ENCODE measurements around the gene PCDHGA1. TPM values are rescaled to one million over a fixed set of nuclear protein-coding genes. Genes with fewer than 3 reads are reported as not detected.

PCDHGA1 gene
- total RNA-seq, 5 donors from 2014 or later (not counting 1 experiment from before 2014, with no cell fraction given), result 0.16 to 0.38 (median 0.31) TPM; not detected in 1

- Histone ChIP-seq H3K27me3 (replicated peaks in 1 of 2; ENCODE audit: control insufficient read depth in 2 of 2, extremely low read depth in 1 of 2, insufficient read depth in 2 of 2, low read length in 1 of 2) (no peaks in the 10 kb centered on the region), H3K4me3 (ENCODE audit: control insufficient read depth in 1 of 2, extremely low read depth in 1 of 2, low read length in 1 of 2) (no peak overlapping the region), H3K9me3 (no peaks in the 10 kb centered on the region), H3K36me3 (ENCODE audit: control insufficient read depth in 2 of 2, extremely low read depth in 1 of 2, insufficient read depth in 1 of 2, low read length in 1 of 2) (peaks cover 2 to 46% of the 10 kb centered on the region in 2 donors), H3K27ac (ENCODE audit: low read length) (no peak overlapping the region), H3K4me1 (ENCODE audit: control insufficient read depth in 1 of 2, extremely low read depth in 1 of 2, insufficient read depth in 2 of 2, low read length in 2 of 2) (no peaks in the 10 kb centered on the region)
- peaks cover 52% of the 10 kb centered on the region for H3K36me3 Mint-ChIP-seq
- WGBS (ENCODE audit: insufficient coverage), result no CpG with 5 or more reads among the region's 2 CpGs
- peaks cover 19 to 26% (median 20%) of the 10 kb centered on the region in 3 donors for H3K4me1 Mint-ChIP-seq
- no peaks in the 10 kb centered on the region for H3K27me3 Mint-ChIP-seq
- DNase-seq (no peak), ATAC-seq (replicated peaks in 1 of 4) (no peak)
- H3K27ac Mint-ChIP-seq, result no peak overlapping the region
- POLR2A ChIA-PET, result no interaction called here
- peaks cover 0 to 12% (median 5%) of the 10 kb centered on the region in 3 donors for H3K9me3 Mint-ChIP-seq
- H3K4me3 Mint-ChIP-seq, result no peak overlapping the region
- CTCF ChIA-PET, result no interaction called here
These were observed 212.7 kb downstream of the PCDHGA1 start for GRCh38 chr5:141543053-141543452.

DNA sequence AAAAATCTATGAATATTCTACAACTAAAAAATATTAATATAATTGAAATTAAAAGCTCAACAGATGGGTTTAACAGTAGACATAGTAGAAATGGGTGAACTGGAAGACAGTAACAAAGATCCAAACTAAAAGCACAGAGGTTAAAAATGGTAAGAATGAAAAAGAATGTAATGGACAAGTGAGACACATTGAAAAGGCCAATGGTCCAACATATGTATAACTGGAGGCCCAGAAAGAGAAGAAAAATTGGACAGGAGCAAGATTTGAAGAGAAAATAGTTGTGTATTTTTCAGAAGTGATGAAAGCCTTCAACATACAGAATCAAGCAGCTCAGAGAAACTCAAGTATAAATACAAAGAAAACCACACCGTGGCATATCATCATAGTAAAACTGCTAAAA is 217.2 kb downstream of the PCDHGA1 start:
- DNase-seq (no peak), ATAC-seq (replicated peaks in 1 of 4) (no peak)
- Histone ChIP-seq H3K4me1 (ENCODE audit: control insufficient read depth in 1 of 2, extremely low read depth in 1 of 2, insufficient read depth in 2 of 2, low read length in 2 of 2) (peaks cover 0 to 3% of the 10 kb centered on the region in 2 experiments), H3K27me3 (replicated peaks in 1 of 2; ENCODE audit: control insufficient read depth in 2 of 2, extremely low read depth in 1 of 2, insufficient read depth in 2 of 2, low read length in 1 of 2) (no peaks in the 10 kb centered on the region), H3K36me3 (ENCODE audit: control insufficient read depth in 2 of 2, extremely low read depth in 1 of 2, insufficient read depth in 1 of 2, low read length in 1 of 2) (peaks cover 7 to 53% of the 10 kb centered on the region in 2 donors), H3K9me3 (no peaks in the 10 kb centered on the region), H3K4me3 (ENCODE audit: control insufficient read depth in 1 of 2, extremely low read depth in 1 of 2, low read length in 1 of 2) (no peak overlapping the region), H3K27ac (ENCODE audit: low read length) (no peak overlapping the region)
- CTCF ChIA-PET, result interaction anchor here (0.6 to 1.2 kb wide), 8 partner anchors 10 to 219 kb away, joined by 3 to 5 read pairs (median 4); partner anchors contain the start of gene PCDHGA12 (in 1 of the 2)
- no CpG with 5 or more reads among the region's 1 CpG for WGBS (ENCODE audit: insufficient coverage)
- no peak overlapping the region for H3K4me3 Mint-ChIP-seq
- peaks cover 0 to 15% (median 5%) of the 10 kb centered on the region in 3 donors for H3K9me3 Mint-ChIP-seq
- POLR2A ChIA-PET, result no interaction called here
- H3K27me3 Mint-ChIP-seq, result no peaks in the 10 kb centered on the region
- peaks cover 66% of the 10 kb centered on the region for H3K36me3 Mint-ChIP-seq
- peaks cover 34 to 48% (median 42%) of the 10 kb centered on the region in 3 donors for H3K4me1 Mint-ChIP-seq
- peak overlapping the region in 1 of 2 donors; percentile 2 for H3K27ac Mint-ChIP-seq

DNA sequence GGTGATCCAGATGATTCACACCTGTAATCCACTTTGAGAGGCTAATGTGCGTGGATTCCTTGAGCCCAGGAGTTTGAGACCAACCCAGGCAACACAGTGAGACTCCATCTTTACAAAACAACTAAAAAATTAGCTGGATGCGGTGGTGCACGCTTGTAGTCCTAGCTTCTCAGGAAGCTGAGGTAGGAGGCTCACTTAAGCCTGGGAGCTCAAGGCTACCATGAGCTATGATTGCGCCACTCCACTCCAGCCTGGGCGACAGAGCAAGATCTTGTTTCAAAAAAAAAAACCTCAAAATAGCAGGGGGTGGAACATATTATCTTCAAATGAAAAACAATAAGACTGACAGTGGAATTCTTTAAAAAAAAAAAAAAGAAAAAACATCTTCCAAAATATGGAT is 217.6 kb downstream of the PCDHGA1 start:
- Histone ChIP-seq H3K27ac (ENCODE audit: low read length) (no peak overlapping the region), H3K4me1 (ENCODE audit: control insufficient read depth in 1 of 2, extremely low read depth in 1 of 2, insufficient read depth in 2 of 2, low read length in 2 of 2) (peaks cover 0 to 3% of the 10 kb centered on the region in 2 experiments), H3K27me3 (replicated peaks in 1 of 2; ENCODE audit: control insufficient read depth in 2 of 2, extremely low read depth in 1 of 2, insufficient read depth in 2 of 2, low read length in 1 of 2) (no peaks in the 10 kb centered on the region), H3K4me3 (ENCODE audit: control insufficient read depth in 1 of 2, extremely low read depth in 1 of 2, low read length in 1 of 2) (no peak overlapping the region), H3K36me3 (ENCODE audit: control insufficient read depth in 2 of 2, extremely low read depth in 1 of 2, insufficient read depth in 1 of 2, low read length in 1 of 2) (peaks cover 7 to 56% of the 10 kb centered on the region in 2 donors), H3K9me3 (no peaks in the 10 kb centered on the region)
- ATAC-seq (replicated peaks in 1 of 4) (no peak), DNase-seq (no peak)
- WGBS (ENCODE audit: insufficient coverage), result no CpG with 5 or more reads among the region's 5 CpGs
- ChIA-PET CTCF (interaction anchor here (0.6 to 1.2 kb wide), 8 partner anchors 10 to 219 kb away, joined by 3 to 5 read pairs (median 4); partner anchors contain the start of gene PCDHGA12 (in 1 of the 2)), POLR2A (no interaction called here)
- Mint-ChIP-seq H3K9me3 (peaks cover 0 to 15% (median 5%) of the 10 kb centered on the region in 3 donors), H3K4me1 (peaks cover 30 to 49% (median 44%) of the 10 kb centered on the region in 3 donors), H3K4me3 (no peak overlapping the region), H3K27me3 (no peaks in the 10 kb centered on the region), H3K27ac (no peak overlapping the region), H3K36me3 (peaks cover 64% of the 10 kb centered on the region)

- H3K36me3 ChIP-seq (ENCODE audit: control insufficient read depth in 2 of 2, extremely low read depth in 1 of 2, insufficient read depth in 1 of 2, low read length in 1 of 2), result peaks cover 14 to 63% of the 10 kb centered on the region in 2 donors
- ChIA-PET POLR2A (interaction anchor here in 1 of 2 donors (0.5 to 0.7 kb wide), 2 partner anchors 237 to 1362 kb away, joined by 4 read pairs; partner anchors contain the start of gene TAF7), CTCF (interaction anchor here (0.5 to 2.8 kb wide), 25 partner anchors 8 to 467 kb away, joined by 3 to 19 read pairs (median 5); partner anchors contain the start of genes PCDHB14 (in 1 of the 2), PCDHB15 (in 1 of the 2), PCDHGA10 (in 1 of the 2) and PCDHGA11 (in 1 of the 2))
- peak overlapping the region; percentile 49 for H3K27ac ChIP-seq (ENCODE audit: low read length)
- peak; percentile 67 to 84 (median 72) for ATAC-seq (replicated peaks in 1 of 4)
- no peaks in the 10 kb centered on the region for H3K9me3 Mint-ChIP-seq
- peak overlapping the region; percentile 76 to 81 for H3K27ac Mint-ChIP-seq
- peaks cover 4 to 11% of the 10 kb centered on the region in 2 experiments for H3K4me1 ChIP-seq (ENCODE audit: control insufficient read depth in 1 of 2, extremely low read depth in 1 of 2, insufficient read depth in 2 of 2, low read length in 2 of 2)
- peaks cover 45% of the 10 kb centered on the region for H3K36me3 Mint-ChIP-seq
- H3K27me3 ChIP-seq (replicated peaks in 1 of 2; ENCODE audit: control insufficient read depth in 2 of 2, extremely low read depth in 1 of 2, insufficient read depth in 2 of 2, low read length in 1 of 2), result no peaks in the 10 kb centered on the region
- no peaks in the 10 kb centered on the region for H3K27me3 Mint-ChIP-seq
- H3K4me1 Mint-ChIP-seq, result peaks cover 29 to 36% (median 29%) of the 10 kb centered on the region in 3 donors
- DNase-seq, result peak; percentile 40 to 89 (median 72)
- H3K9me3 ChIP-seq, result no peaks in the 10 kb centered on the region
- no peak overlapping the region for H3K4me3 Mint-ChIP-seq
- no peak overlapping the region for H3K4me3 ChIP-seq (ENCODE audit: control insufficient read depth in 1 of 2, extremely low read depth in 1 of 2, low read length in 1 of 2)
- WGBS (ENCODE audit: insufficient coverage), result 100% methylated on average over 4 of the region's 11 CpGs
These were observed 227.4 kb downstream of the PCDHGA1 start for GRCh38 chr5:141557681-141558136.

DNA sequence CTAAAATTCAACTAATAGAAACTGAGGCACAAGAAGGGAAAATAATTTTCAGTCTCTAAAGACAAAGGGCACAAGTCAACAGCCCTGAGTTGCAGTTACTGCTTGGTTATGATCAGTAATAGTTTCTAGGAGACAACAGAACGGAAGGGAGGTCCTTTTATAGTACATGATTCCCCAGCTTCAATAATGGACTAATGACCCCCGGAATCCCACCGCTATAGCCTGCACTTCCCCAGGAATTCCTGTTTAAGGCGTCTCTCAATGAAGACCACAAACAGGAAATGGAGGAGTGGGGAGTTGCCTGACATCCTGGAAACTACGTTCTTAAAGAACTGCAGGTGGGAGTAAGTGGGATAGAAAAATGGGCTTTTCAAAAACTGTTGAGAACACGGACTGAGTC is 227.8 kb downstream of the PCDHGA1 start:
- Histone ChIP-seq H3K27me3 (replicated peaks in 1 of 2; ENCODE audit: control insufficient read depth in 2 of 2, extremely low read depth in 1 of 2, insufficient read depth in 2 of 2, low read length in 1 of 2) (no peaks in the 10 kb centered on the region), H3K4me1 (ENCODE audit: control insufficient read depth in 1 of 2, extremely low read depth in 1 of 2, insufficient read depth in 2 of 2, low read length in 2 of 2) (peaks cover 4 to 11% of the 10 kb centered on the region in 2 experiments), H3K4me3 (ENCODE audit: control insufficient read depth in 1 of 2, extremely low read depth in 1 of 2, low read length in 1 of 2) (no peak overlapping the region), H3K27ac (ENCODE audit: low read length) (no peak overlapping the region), H3K36me3 (ENCODE audit: control insufficient read depth in 2 of 2, extremely low read depth in 1 of 2, insufficient read depth in 1 of 2, low read length in 1 of 2) (peaks cover 17 to 63% of the 10 kb centered on the region in 2 donors), H3K9me3 (no peaks in the 10 kb centered on the region)
- POLR2A ChIA-PET, result interaction anchor here in 1 of 2 donors (0.7 kb wide), 1 partner anchor 238 kb away, joined by 4 read pairs; the partner anchor contains the start of gene TAF7
- DNase-seq (no peak), ATAC-seq (replicated peaks in 1 of 4) (peak in 2 of 4 experiments; percentile 29 to 39)
- H3K36me3 Mint-ChIP-seq, result peaks cover 50% of the 10 kb centered on the region
- H3K4me1 Mint-ChIP-seq, result peaks cover 32 to 36% (median 33%) of the 10 kb centered on the region in 3 donors
- no CpG with 5 or more reads among the region's 6 CpGs for WGBS (ENCODE audit: insufficient coverage)
- CTCF ChIA-PET, result interaction anchor here (0.5 to 2.8 kb wide), 23 partner anchors 9 to 339 kb away, joined by 3 to 19 read pairs (median 5); partner anchors contain the start of genes PCDHB14 (in 1 of the 2), PCDHB15 (in 1 of the 2), PCDHGA10 (in 1 of the 2) and PCDHGA11 (in 1 of the 2)
- no peaks in the 10 kb centered on the region for H3K27me3 Mint-ChIP-seq
- H3K9me3 Mint-ChIP-seq, result no peaks in the 10 kb centered on the region
- H3K27ac Mint-ChIP-seq, result peak overlapping the region; percentile 76 to 81
- H3K4me3 Mint-ChIP-seq, result no peak overlapping the region

GRCh38 chr5:141559461-141559860 is 229.1 kb downstream of the PCDHGA1 start:
- Mint-ChIP-seq H3K27me3 (no peaks in the 10 kb centered on the region), H3K4me3 (no peak overlapping the region), H3K4me1 (peaks cover 41 to 46% (median 45%) of the 10 kb centered on the region in 3 donors), H3K36me3 (peaks cover 58% of the 10 kb centered on the region), H3K27ac (no peak overlapping the region), H3K9me3 (no peaks in the 10 kb centered on the region)
- ChIA-PET CTCF (interaction anchor here (0.7 to 2.8 kb wide), 4 partner anchors 8 to 335 kb away, joined by 5 to 19 read pairs (median 12); partner anchors contain the start of gene TAF7 (in 1 of the 2)), POLR2A (no interaction called here)
- H3K4me1 ChIP-seq (ENCODE audit: control insufficient read depth in 1 of 2, extremely low read depth in 1 of 2, insufficient read depth in 2 of 2, low read length in 2 of 2), result peaks cover 5 to 13% of the 10 kb centered on the region in 2 experiments
- DNase-seq (no peak), ATAC-seq (replicated peaks in 1 of 4) (no peak)
- H3K27me3 ChIP-seq (replicated peaks in 1 of 2; ENCODE audit: control insufficient read depth in 2 of 2, extremely low read depth in 1 of 2, insufficient read depth in 2 of 2, low read length in 1 of 2), result no peaks in the 10 kb centered on the region
- no peak overlapping the region for H3K27ac ChIP-seq (ENCODE audit: low read length)
- H3K4me3 ChIP-seq (ENCODE audit: control insufficient read depth in 1 of 2, extremely low read depth in 1 of 2, low read length in 1 of 2), result no peak overlapping the region
- peaks cover 11 to 73% of the 10 kb centered on the region in 2 donors for H3K36me3 ChIP-seq (ENCODE audit: control insufficient read depth in 2 of 2, extremely low read depth in 1 of 2, insufficient read depth in 1 of 2, low read length in 1 of 2)
- no peaks in the 10 kb centered on the region for H3K9me3 ChIP-seq

Measured in T-cell (primary cell).